Epithelial cell of esophagus (primary cell): ENCODE data around the gene AKAP13.

ENCODE experiments used
- DNase-seq: peaks from one replicate; pipeline ENCODE4 v3.0.0; 2010; ENCODE audit warnings: low read depth
- H3K4me3 ChIP-seq: 2 replicates; pipeline ENCODE4 v1.5.1; 2011; ENCODE audit warnings: mild to moderate bottlenecking, low read length, control low read depth
- TF ChIP-seq, protein P1 (sequence below): IDR thresholded peaks from 2 replicates; pipeline ENCODE4 v1.5.1; 2011; ENCODE audit warnings: low read depth, mild to moderate bottlenecking, low read length, control low read depth, inconsistent platforms; ENCODE audit not compliant: insufficient read depth; ENCODE audit errors: missing control alignments

The AKAP13 gene

DNA sequence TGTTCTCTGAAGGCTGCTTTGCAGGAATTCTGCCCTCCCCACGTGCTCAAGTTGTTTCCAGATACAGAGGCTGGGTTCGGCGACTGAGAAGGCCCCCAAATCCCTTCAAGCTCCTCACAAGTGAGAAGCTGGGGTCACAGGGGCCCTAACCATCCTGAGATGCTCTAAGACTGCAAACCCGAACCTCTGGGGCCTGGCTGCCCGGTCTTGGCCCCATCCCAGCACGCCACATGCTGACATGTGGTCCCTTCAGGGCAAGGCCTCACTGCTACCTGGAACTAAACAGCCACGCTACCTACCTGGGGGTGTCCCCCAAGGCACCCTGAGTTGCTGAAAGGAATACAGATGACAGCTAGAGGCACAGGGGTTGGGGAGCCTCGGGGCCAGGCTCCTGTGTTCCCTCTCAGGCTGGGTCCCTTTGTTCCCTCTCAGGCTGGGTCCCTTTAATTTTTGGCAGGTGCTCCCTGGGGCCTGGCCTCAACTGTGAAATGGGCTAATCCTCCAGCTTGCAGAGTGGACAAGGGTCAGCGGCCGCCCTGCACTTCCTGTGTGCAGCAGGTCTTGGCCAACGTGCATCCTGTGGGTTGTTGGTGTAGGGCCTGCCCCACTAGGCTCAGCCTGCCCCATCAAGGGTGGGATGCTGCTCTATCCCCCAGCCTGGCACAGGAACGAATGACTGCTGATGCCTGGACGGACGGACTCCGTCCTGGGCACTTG lies 381.8 kb downstream of the AKAP13 start:
- TF ChIP-seq, protein P1, sequence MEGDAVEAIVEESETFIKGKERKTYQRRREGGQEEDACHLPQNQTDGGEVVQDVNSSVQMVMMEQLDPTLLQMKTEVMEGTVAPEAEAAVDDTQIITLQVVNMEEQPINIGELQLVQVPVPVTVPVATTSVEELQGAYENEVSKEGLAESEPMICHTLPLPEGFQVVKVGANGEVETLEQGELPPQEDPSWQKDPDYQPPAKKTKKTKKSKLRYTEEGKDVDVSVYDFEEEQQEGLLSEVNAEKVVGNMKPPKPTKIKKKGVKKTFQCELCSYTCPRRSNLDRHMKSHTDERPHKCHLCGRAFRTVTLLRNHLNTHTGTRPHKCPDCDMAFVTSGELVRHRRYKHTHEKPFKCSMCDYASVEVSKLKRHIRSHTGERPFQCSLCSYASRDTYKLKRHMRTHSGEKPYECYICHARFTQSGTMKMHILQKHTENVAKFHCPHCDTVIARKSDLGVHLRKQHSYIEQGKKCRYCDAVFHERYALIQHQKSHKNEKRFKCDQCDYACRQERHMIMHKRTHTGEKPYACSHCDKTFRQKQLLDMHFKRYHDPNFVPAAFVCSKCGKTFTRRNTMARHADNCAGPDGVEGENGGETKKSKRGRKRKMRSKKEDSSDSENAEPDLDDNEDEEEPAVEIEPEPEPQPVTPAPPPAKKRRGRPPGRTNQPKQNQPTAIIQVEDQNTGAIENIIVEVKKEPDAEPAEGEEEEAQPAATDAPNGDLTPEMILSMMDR, result no peak
- DNase-seq, result no peak
- H3K4me3 ChIP-seq, result no peak overlapping the region

DNA sequence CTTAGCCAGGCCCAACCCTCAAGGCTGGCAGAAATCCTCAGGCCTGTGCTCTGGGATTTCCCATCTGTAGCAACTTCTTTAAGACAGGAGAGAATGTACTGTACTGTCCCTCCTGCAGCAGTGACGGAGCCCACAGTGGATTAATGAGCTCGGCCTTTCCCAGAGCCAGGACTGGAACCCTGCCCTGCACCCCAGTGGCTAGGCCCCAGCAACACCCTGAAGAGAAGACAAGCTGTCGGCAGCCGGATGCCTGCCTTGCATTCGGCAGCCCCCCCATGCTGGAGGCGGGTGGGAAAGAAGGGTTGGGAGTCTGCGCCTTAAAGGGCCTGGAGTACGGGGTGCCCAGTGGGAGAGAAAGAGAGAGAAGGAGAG lies 382.3 kb downstream of the AKAP13 start:
- no peak for DNase-seq
- TF ChIP-seq, protein P1, result no peak
- H3K4me3 ChIP-seq, result no peak overlapping the region

DNA sequence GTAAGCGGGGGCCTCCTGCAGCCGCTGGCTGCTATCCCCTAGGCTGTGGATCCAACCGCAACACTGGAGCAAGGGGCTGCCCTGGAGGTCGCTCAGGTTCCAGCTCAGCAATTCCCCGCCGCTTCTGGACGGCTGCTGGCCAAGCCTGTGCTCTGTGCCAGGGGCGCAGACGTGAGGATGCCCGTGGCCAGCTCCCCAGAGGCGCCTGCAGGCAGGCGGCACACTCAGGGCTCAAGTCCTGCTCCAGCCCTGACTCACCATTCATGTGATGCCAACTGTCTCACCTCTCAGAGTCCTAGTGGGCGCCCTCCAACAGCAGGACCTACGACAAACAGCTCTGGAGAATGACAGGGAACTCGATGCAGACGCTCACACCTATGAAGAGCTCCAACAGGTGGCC lies 382.8 kb downstream of the AKAP13 start:
- TF ChIP-seq, protein P1, result no peak
- no peak for DNase-seq
- no peak overlapping the region for H3K4me3 ChIP-seq

DNA sequence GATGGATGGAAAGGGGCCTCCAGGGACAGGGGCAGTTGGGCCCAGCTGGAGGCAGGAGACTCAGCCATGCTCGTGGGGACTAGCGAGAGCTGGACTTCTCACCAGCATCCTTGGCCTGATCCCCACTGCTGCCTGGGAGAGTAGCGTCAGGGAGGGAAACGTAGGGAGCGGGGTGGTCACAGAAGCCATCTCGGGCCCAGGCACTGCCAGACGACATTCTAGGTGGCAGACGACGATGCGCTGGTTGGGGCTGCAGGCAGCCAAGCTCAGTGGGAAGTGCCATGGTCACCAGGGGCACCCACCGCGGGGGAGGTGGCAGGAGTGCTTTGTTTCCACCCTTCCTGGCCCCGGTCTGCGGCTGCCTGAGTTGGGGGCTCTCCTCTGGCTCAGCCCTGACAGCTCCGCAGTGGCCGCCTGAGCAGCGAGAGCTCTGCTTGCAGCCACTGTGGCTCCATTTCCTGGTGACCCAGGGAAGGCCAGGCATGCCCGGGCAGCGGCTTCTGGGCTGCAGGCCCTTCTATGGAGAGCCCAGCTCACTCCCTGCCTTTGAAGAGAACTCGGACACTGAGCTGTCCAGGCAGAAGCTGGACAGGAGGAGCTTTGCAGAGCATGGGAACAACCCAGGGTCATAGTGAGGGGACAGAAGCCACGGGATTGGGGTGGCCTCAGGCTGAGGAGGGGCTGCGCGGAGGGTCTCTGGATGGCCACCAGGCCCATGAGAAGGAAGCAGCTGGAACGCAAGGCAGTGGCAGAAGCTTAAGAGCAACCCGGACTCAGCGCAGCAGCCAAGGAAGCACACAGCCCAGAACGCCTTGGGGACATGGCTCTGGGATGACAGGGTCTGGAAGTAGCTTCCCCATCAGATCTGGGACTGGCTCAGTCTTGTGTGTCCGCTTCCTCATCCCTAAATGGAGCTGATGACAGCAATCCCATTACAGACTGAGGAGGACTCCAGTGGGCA lies 383.6 kb downstream of the AKAP13 start:
- DNase-seq, result no peak
- H3K4me3 ChIP-seq, result no peak overlapping the region
- TF ChIP-seq, protein P1, result no peak

DNA sequence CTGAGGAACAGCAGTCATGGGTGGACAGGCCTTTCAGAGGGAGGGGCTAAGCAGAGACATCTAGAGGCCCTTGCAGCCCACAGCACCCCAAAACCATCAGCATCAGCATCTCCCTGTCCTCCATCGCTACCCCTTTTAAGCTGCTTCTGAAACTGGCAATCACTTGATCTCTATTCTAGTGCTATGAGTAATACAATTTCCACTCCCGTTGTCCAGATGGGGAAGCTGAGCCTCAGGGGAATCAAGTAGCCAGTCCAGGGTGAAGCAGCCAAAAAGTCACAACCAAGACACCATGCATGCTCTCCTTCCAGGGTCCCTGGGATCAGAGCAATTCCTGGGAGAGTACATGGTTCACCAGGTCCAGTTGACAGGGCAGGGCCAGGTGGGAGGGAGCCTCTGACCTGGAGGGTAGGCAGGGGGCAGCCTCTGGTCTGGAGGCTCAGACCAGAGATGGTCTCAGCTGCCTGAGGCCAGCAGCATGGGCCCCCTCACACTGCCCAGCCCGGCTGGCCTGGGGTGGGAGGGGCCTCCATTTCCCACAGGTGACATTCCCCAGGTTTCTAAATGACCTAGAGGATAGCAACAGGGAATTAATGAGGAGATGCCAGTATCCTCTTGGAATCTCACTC lies 384.4 kb downstream of the AKAP13 start:
- no peak overlapping the region for H3K4me3 ChIP-seq
- TF ChIP-seq, protein P1, result no peak
- DNase-seq, result peak; percentile 16

DNA sequence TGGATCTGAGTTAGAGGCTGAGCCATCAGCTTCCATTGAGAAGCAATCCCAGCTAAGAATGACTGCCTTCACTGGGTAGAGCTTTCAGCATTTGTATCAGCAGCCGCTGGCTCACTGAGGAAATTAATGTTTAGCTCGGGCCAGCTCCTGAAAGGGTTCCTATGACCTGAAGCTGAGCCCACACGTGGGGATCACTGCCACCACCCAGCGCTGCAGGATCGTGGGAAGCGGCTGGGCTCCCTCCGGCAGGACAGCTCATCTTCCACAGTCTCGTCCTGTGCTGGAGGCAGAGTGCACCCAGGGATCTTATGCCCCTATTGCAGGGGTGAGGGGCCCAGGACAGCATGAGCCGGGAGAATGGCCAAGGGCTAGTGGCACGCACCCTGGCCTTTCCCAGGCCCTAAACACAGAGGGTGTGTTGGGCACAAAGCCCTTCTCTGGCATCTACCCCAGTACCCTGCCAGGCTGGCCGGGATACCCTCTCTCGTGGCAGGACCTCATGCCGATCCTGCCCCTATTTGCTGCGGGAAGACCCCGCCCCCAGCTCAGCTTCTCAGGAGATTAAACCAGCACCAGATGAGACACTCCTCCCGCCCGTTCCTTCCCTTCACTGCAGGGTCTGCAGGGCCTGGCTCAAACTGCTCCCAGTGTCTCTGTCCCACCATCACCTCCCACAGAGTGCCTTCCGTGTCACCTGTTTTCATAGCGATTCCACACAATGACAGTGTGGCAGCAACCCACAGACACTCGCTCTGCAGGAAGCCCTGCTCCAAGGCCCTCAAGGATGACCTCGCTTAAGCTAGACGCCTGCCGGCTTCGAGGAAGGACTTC lies 385.8 kb downstream of the AKAP13 start:
- no peak overlapping the region for H3K4me3 ChIP-seq
- TF ChIP-seq, protein P1, result no peak
- no peak for DNase-seq
